ENCODE measurements around the gene FGGY.

The FGGY gene

DNA sequence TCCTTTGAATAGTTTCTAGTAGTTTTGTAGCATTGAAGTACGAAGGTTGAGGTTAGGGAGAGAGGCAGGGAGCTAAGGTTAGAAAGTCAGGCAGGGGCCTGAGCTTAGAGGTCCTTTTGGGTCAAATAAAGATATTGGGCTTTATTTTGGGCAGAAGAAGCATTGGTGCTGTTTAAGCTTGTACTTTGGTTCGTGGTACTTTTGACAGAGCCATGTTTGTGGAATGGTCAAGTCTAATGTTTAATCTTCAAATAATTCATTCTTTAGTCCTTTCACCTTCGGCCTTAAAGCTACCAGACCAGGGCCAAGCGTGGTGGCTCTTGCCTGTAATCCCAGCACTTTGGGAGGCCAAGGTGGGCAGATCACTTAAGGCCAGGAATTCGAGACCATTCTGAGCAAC is 12.5 kb downstream of the FGGY start:
- TF ChIP-seq, protein P1, sequence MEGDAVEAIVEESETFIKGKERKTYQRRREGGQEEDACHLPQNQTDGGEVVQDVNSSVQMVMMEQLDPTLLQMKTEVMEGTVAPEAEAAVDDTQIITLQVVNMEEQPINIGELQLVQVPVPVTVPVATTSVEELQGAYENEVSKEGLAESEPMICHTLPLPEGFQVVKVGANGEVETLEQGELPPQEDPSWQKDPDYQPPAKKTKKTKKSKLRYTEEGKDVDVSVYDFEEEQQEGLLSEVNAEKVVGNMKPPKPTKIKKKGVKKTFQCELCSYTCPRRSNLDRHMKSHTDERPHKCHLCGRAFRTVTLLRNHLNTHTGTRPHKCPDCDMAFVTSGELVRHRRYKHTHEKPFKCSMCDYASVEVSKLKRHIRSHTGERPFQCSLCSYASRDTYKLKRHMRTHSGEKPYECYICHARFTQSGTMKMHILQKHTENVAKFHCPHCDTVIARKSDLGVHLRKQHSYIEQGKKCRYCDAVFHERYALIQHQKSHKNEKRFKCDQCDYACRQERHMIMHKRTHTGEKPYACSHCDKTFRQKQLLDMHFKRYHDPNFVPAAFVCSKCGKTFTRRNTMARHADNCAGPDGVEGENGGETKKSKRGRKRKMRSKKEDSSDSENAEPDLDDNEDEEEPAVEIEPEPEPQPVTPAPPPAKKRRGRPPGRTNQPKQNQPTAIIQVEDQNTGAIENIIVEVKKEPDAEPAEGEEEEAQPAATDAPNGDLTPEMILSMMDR (IDR thresholded peaks at IDR 0.05; ENCODE audit: low read depth, low read length), result no peak
- no peaks in the 10 kb centered on the region for H3K36me3 ChIP-seq
- no peaks in the 10 kb centered on the region for H3K4me1 ChIP-seq
- no peak overlapping the region for H3K4me3 ChIP-seq (ENCODE audit: low read depth, low read length)
- H3K27me3 ChIP-seq, result no peaks in the 10 kb centered on the region
- no peaks in the 10 kb centered on the region for H3K9me3 ChIP-seq
- no peak for DNase-seq

DNA sequence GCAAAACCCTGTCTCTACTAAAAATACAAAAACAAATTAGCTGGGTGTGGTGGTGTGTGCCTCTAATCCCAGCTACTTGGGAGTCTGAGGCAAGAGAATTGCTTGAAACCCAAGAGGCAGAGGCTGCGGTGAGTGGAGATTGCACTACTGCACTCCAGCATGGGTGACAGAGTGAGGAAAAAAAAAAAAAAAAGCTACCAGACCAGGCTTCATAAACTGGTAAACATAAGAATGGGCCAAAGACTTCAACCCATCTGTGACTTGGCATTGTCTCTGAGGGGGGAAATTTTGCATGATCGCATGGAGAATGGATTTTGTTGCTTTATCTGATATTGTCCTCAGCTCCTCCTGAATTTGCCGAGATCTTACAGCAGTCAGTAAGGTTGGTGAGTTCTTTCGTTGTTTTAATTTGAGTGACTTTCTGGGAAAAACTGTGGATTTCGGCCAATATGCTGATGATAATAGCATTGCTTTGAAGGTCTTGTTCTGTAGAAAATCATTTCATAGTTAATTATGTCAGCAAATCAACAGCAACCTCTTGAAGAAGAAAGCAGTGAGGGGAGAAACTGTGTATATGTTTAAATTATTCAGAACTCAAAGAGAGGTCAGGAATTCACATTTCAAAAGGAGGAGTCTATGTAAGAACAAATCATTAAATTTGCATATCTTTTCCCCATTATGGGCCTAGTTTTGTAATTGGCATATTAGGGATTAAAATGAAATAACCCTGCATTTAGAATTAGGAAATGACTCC is 13.1 kb downstream of the FGGY start:
- TF ChIP-seq, protein P1 (IDR thresholded peaks at IDR 0.05; ENCODE audit: low read depth, low read length), result no peak
- no peaks in the 10 kb centered on the region for H3K27me3 ChIP-seq
- H3K4me1 ChIP-seq, result no peaks in the 10 kb centered on the region
- H3K9me3 ChIP-seq, result no peaks in the 10 kb centered on the region
- no peak overlapping the region for H3K4me3 ChIP-seq (ENCODE audit: low read depth, low read length)
- DNase-seq, result no peak
- H3K36me3 ChIP-seq, result no peaks in the 10 kb centered on the region

DNA sequence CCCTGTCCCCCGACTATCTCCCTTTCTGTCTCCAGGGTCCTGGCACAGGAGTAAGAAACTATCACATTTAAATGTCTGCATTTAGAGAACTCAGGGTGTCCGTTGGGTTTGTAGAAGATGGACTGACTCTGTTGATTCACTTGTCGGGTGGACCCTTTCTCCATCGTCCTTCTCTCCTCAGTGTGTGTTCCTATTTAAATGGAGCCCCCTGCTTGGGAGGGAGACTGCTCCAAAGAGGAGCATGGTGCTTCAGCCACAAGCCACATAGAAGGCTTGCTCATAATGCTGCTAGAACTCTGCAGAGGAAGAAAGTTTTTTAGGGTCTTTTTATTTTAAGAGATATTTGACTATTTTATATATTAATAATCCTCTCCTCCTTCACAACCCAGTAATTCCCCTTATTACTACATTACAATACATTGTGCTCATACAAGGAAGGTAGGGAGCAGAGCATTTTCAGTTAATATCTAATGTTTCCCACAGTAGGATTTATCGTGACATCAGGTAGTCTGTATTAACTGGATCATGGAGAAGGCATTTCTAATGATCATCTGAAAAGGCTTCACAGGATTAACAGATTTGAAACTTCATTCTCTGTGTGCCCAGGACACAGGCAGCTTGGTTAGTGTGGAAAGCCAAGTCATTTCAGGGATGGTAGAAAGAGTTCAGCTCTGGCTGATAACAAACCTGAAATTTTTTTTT is 13.8 kb downstream of the FGGY start:
- H3K4me1 ChIP-seq, result no peaks in the 10 kb centered on the region
- no peaks in the 10 kb centered on the region for H3K9me3 ChIP-seq
- no peak overlapping the region for H3K4me3 ChIP-seq (ENCODE audit: low read depth, low read length)
- no peaks in the 10 kb centered on the region for H3K36me3 ChIP-seq
- TF ChIP-seq, protein P1 (IDR thresholded peaks at IDR 0.05; ENCODE audit: low read depth, low read length), result no peak
- H3K27me3 ChIP-seq, result no peaks in the 10 kb centered on the region
- DNase-seq, result no peak

DNA sequence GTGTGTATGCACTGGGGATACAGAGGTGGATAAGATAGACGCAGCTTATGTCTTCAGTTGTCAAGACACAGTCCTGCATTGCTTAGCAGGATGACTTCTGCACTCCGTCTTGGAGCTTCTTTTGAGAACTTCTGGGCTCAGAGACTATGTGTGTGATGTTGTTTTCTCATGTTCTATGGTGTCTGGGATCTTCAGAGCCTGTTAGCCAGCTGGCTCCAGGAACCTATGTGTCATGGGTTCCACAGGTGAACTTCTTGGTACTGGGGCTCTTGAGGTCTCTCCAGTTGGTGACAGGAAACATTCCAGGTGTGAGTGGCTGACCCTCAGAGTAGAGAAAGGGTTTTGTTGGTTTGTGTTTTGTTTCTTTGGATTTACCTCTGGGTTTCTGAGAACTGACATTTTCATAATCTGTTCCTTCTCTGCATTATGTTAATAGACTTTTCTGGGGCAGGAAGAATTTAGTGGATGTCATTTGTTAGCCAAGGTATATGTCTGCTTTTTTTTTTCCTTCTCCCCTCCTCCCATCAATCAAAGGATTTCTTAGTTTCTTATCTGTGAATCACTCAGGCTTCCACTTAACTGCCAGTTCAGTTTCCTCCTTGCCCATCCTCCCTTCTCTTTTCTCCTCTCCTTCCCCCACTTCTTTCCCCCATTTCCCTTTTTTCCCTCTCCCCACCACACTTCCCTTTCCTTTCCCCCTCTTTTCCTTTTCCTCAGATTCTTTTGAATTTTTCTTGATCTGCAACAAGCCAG is 18.1 kb downstream of the FGGY start:
- H3K4me1 ChIP-seq, result no peaks in the 10 kb centered on the region
- DNase-seq, result no peak
- TF ChIP-seq, protein P1 (IDR thresholded peaks at IDR 0.05; ENCODE audit: low read depth, low read length), result no peak

DNA sequence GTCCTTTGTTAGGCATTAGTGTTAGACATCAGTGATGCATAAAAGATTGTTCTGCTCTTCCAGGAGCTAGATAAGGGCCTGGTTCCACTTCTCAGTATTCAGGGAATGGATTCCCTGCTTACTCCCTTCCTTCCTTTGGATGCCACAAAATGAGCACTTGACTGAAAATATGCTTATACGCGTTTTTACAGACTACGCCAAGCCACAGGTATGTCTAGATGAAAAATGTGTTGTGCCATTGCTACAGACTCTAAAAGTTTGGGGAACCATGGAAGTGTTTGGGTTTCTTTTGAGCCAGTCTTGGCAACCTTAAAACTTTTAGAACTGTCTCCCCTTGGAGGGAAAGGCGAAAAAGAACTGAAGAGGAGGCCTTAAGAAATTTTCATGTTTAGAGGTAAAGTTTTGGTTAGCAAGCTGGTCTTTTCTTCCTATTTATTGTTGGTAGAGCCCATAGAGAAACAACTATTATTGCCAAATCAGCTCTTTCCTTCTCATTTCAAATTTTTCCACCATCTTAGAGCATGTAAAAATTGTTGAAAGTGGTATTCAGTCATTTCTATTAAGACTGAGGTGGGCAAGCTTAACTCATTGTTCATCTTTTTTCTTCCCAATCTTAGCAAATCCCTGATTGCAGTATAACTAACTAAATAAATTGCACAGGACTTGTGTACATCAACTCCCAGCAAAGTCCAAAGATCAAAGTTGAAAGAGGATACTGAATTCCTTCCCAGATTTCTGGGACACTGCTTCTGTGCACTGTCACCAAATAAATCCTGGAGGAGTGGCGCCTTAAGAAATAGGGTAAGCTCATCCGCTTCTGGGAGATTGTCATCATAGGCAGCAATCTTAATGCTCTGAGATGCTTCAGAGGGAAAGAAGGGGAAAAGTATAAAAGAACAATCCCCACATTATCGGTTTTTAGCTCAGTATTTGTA is 18.9 kb downstream of the FGGY start:
- Histone ChIP-seq H3K36me3 (no peaks in the 10 kb centered on the region), H3K9me3 (no peaks in the 10 kb centered on the region), H3K27me3 (no peaks in the 10 kb centered on the region), H3K4me3 (ENCODE audit: low read depth, low read length) (no peak overlapping the region), H3K4me1 (no peaks in the 10 kb centered on the region)
- TF ChIP-seq, protein P1 (IDR thresholded peaks at IDR 0.05; ENCODE audit: low read depth, low read length), result no peak
- DNase-seq, result no peak

More for the DNA sequence above, 18.1 kb downstream of the FGGY start:
- H3K4me3 ChIP-seq (ENCODE audit: low read depth, low read length), result no peak overlapping the region
- no peaks in the 10 kb centered on the region for H3K27me3 ChIP-seq
- H3K9me3 ChIP-seq, result no peaks in the 10 kb centered on the region
- H3K36me3 ChIP-seq, result no peaks in the 10 kb centered on the region
